ENCODE results near the gene TERT.

GRCh38 chr5:1341863-1342262, 47.0 kb upstream of the TERT start:
- TF ChIP-seq, protein P1, sequence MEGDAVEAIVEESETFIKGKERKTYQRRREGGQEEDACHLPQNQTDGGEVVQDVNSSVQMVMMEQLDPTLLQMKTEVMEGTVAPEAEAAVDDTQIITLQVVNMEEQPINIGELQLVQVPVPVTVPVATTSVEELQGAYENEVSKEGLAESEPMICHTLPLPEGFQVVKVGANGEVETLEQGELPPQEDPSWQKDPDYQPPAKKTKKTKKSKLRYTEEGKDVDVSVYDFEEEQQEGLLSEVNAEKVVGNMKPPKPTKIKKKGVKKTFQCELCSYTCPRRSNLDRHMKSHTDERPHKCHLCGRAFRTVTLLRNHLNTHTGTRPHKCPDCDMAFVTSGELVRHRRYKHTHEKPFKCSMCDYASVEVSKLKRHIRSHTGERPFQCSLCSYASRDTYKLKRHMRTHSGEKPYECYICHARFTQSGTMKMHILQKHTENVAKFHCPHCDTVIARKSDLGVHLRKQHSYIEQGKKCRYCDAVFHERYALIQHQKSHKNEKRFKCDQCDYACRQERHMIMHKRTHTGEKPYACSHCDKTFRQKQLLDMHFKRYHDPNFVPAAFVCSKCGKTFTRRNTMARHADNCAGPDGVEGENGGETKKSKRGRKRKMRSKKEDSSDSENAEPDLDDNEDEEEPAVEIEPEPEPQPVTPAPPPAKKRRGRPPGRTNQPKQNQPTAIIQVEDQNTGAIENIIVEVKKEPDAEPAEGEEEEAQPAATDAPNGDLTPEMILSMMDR (conservative IDR thresholded peaks at IDR 0.05; ENCODE audit: low read depth, low read length), result no peak
- no peak for TF ChIP-seq EZH2 (IDR thresholded peaks at IDR 0.05; ENCODE audit: low read length, unreplicated experiment)

Data from PC-3 (cell line).